DMS79 (cell line): Measurements from ENCODE around the gene SNCG.
"Not testable (repeated sequence)": the region's sequence is repeated elsewhere in the genome, so short reads cannot be mapped to it uniquely, and the experiment has no call there.

Experiments used
- DNase-seq: peaks from one replicate; lab custom pipeline; 2025; lab: John Stamatoyannopoulos, UW

Gene SNCG

GRCh38 chr10:86958116-86958900, at the start of gene SNCG:
Gene SNCG (plus strand): TSS chr10:86958599. CDS start chr10:86958698, 99 bp downstream.
- DNase-seq = no peak

- no peak for DNase-seq
Observed at GRCh38 chr10:86914734-86915133, 43.7 kb upstream of the SNCG start.

GRCh38 chr10:86918022-86918471, 40.4 kb upstream of the SNCG start:
- DNase-seq = no peak

GRCh38 chr10:86922553-86922961, 35.8 kb upstream of the SNCG start:
- no peak for DNase-seq

GRCh38 chr10:86929468-86930380, 28.7 kb upstream of the SNCG start:
- DNase-seq = no peak

- DNase-seq = no peak
Observed at GRCh38 chr10:86931872-86932271, 26.5 kb upstream of the SNCG start.

GRCh38 chr10:86932674-86933073, 25.7 kb upstream of the SNCG start:
- no peak for DNase-seq

- DNase-seq = not testable (repeated sequence)
Observed at GRCh38 chr10:86934162-86934711, 24.2 kb upstream of the SNCG start.

GRCh38 chr10:86936661-86937501, 21.5 kb upstream of the SNCG start:
- DNase-seq = no peak

- DNase-seq = no peak
Observed at GRCh38 chr10:86937502-86938154, 20.8 kb upstream of the SNCG start.

- no peak for DNase-seq
Observed at GRCh38 chr10:86938260-86938659, 20.1 kb upstream of the SNCG start.

- not testable (repeated sequence) for DNase-seq
Observed at GRCh38 chr10:86940076-86940475, 18.3 kb upstream of the SNCG start.

- no peak for DNase-seq
Observed at GRCh38 chr10:86940677-86941076, 17.7 kb upstream of the SNCG start.

- DNase-seq = no peak
Observed at GRCh38 chr10:86941426-86941825, 17.0 kb upstream of the SNCG start.

- DNase-seq = no peak
Observed at GRCh38 chr10:86941991-86942421, 16.4 kb upstream of the SNCG start.

- no peak for DNase-seq
Observed at GRCh38 chr10:86942441-86943315, 15.7 kb upstream of the SNCG start.

- DNase-seq = no peak
Observed at GRCh38 chr10:86943316-86944030, 14.9 kb upstream of the SNCG start.

- no peak for DNase-seq
Observed at GRCh38 chr10:86944031-86944419, 14.4 kb upstream of the SNCG start.

GRCh38 chr10:86944471-86944870, 13.9 kb upstream of the SNCG start:
- no peak for DNase-seq
